DMS153 treated with DMSO at 0.1 percent for 48 hours (cell line): ENCODE data around the gene POP4.
A peak's percentile ranks its signal among the peaks of the same experiment; 100 is the strongest.
"Not testable (repeated sequence)": the region's sequence is repeated elsewhere in the genome, so short reads cannot be mapped to it uniquely, and the experiment has no call there.

Source experiments
- DNase-seq: peaks from one replicate; lab custom pipeline; 2025; ENCODE audit not compliant: unreplicated experiment; lab: John Stamatoyannopoulos, UW

Gene POP4, protein sequence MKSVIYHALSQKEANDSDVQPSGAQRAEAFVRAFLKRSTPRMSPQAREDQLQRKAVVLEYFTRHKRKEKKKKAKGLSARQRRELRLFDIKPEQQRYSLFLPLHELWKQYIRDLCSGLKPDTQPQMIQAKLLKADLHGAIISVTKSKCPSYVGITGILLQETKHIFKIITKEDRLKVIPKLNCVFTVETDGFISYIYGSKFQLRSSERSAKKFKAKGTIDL

DNA sequence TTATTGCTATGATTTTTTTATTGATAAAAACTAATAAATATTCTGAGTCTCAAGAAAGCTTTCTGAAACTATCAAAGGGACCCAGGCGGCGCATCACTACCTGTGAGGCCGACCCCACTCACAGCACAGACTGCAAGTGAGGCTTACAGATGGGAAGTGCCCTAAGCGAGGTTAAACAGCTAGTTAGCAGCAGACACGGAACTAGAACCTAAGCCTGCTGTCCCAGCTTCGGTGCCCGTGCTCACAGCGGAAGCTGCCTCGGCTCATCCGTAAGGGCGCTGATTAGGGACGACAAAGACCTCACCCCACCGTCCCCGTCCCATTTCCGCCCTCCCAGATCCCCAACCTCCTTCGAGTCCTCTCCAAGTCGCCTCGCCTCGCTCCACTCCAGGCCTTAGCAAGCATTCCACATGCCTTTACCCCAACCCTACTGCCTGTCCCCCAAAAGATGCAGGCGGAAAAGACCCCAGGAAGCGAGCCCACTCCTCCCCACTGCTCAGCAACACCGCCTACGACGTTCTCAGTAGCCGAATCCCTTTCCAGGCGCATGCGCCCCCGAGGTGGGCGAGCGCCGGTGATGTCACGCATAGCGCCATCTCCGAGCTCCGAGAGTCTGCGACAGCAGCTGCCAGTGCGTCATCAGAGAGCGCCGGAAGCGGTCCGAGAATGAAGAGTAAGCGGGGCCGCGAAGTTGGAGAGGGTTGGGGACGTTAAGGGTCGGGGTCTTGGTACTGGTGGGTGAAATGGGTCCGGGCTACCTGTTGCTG lies at the start of gene POP4:
TSS of gene POP4 (plus strand) at position 631 of the 767 bp plus-strand sequence. CDS start at position 667, 36 bp downstream.
- DNase-seq: peak; percentile 86

DNA sequence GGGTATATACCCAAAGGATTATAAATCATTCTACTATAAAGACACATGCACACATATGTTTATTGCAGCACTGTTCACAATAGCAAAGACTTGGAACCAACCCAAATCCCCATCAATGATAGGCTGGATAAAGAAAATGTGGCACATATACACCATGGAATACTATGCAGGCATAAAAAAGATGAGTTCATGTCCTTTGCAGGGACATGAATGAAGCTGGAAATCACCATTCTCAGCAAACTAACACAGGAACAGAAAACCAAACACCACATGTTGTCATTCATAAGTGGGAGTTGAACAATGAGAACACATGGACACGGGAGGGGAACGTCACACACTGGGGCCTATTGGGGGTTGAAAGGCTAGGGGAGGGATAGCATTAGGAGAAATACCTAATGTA lies 47.0 kb upstream of the POP4 start:
- DNase-seq: not testable (repeated sequence)

DNA sequence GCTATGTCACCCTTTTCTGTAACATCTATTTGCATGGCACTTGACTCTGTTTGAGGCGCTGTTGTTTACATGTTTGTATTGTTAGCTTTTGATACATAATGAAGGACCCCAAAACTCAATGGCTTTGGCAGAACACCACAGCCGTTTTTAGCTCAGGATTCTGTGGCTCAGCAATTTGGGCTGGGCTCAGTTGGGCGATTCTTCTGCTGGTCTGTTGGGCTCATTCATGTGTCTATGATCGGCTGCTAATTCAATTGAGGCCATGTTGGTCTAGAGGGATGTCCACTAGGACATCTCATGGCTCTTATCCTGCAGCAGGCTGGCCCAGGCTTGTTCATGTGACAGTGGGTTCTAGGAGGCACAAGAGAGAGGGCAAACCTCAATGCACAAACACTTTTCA lies 46.3 kb upstream of the POP4 start:
- DNase-seq: no peak

DNA sequence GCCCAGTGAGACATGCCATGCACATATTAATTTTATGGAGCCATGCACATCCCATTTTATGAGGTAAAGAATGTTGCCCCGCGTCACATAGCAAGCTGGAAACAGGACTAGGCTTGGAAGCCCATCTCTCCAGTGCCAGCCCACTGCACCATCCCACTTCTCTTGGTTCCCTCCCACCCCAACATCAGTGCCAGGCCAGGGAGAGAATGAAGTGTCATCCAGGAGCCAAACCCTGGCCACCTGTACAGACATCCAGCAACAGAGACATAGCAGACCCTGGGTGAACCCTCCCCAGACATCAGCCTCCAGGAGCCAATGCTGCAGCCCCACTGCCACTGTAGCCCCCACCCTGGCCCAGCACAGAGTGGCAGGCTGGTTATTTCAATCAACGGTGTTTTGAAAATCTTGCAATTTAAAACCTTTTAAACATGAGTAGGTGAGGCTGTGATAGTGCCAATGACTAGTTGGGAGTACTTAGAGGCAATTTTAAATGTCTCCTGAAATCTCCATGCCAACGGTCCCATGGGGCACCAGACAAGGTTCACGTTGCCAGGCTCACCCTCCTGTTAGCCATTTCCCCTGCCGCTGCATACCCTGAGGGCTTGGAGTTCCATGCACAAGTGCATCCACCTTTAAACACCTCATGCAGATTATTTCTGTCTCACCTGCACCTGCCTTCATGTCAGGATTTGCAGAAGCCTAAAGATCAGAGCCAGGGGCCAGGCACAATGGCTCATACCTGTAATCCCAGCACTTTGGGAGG lies 45.6 kb upstream of the POP4 start:
- no peak for DNase-seq

DNA sequence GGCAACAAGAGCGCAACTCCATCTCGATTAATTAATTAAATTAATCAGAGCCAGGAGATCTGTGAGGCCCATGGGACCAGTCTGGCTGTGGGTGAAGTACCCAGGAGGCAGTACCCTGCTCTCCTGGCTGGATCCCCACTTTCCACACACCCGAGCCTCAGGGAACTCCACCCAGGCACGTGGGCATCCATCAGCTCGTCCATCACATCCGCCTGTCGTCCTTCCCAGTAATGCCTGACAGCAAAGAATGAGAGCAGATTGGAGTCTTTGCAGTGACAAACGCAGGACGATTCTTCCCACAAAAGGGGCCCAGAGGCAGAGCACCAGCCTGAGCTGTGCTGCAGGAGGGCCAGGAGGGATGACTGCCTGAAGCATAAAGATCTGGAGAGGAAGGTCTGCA lies 44.5 kb upstream of the POP4 start:
- DNase-seq: no peak

DNA sequence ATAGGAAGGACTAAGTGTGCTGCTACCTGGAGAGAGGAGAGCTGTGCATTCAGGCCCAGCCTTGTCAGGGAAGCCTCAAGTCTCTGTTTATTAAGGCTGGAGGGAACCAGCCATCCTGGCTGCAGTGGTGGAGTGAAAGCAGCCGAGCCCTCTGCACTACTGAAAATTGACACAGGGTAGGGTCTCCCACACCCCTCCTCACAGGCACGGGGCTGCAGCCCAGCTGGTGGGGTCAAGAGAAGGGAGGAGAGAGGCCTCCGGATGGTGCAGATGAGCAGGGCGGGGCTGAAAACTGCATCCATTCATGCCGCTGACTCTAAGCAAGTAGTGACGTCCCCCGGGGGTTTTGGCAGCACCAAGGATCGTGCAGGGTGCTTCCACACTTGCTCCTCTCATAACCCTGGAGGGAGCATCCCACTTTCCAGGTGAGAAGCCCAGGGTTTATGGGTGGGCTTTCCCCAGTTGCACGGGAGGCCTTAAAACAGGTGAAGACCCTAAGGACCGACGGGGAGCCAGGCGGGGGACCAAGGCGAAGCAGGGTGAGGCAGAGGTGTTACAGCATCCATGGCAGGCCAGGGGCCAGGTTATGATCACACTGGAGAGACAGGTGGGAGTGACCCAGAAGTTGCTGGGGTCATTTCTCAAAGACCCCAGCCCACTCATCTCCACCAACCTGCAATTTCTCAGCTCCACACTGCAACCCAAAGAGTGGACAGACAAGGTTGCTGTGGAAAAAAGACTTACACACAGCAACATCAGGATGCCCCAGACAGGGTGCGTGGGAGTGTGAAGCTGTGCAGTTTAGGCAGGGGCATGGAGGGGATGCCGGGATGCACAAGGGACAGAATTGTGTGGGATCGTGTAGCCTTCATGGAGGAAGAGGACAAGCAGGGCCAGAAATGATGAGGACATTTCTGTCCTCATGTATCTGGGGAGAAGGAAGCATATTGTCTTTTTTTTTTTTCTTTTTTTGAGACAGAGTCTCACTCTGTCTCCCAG lies 43.5 kb upstream of the POP4 start:
- no peak for DNase-seq

DNA sequence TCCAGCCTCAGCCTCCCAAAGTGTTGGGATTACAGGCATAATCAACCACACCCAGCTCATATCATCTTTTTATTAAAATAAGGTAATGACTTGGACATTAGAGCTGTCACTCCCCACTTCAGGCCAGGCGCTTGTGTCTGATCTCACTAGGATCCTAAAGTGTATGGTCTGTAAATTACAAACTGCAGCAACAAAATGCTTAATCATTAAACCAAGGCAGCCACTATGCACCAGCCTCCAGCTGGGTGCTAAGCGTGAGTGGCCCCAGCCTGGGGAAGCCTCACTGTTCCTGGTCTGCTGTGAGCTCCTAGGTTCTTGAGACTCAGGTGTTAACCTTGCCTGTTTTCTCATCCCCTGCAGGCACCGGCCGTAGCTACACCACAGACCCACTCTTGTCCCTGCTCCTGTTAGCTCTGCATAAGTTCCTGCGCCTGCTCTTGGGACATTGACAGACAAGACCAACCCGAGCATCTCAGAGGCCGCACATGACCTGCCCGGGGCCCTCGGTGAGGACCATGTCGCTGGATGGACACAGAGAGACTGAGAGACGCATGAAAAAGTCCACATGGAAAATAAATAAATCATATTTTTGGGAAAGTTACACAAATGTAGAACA lies 42.5 kb upstream of the POP4 start:
- DNase-seq: no peak

DNA sequence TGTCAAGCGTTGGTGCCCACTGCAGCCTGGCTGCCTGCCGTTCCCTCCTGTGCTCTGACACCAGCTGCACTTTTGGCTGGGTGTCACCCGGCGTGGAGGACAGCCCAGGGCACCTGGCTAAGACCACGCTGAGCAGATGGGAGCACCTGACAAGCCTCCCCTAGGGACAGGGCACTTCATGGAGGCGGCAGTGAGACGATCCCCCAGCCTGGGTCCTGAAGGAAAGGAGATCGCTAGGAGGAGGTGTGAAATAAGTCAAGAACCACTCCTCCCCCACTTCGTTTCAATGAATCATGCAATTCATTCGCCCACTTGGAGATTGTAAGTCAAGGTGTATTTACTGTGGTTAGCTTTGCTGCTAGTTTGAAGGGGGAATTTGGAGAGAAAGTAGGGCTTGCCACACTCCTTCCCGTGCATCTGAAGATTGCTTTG lies 41.5 kb upstream of the POP4 start:
- DNase-seq: no peak

DNA sequence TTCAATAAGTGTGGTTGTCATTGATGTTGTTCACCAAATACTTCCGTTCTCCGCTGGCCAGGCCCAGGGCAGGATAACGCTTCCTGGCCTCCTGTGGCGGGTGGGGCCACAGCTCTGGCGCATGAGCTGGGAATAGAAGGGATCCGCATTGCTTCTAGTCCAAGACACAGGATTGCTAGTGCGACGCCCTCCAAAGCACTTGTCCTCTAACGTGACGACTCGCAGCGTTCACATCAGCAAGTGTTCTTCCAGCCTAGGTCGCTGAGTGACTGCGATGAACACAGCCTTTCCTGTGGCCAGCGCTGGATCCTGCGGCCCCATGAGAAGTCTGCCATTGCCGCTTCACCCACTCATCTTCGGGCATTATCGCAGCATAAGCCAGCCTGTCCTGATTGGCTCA lies 40.9 kb upstream of the POP4 start:
- no peak for DNase-seq

DNA sequence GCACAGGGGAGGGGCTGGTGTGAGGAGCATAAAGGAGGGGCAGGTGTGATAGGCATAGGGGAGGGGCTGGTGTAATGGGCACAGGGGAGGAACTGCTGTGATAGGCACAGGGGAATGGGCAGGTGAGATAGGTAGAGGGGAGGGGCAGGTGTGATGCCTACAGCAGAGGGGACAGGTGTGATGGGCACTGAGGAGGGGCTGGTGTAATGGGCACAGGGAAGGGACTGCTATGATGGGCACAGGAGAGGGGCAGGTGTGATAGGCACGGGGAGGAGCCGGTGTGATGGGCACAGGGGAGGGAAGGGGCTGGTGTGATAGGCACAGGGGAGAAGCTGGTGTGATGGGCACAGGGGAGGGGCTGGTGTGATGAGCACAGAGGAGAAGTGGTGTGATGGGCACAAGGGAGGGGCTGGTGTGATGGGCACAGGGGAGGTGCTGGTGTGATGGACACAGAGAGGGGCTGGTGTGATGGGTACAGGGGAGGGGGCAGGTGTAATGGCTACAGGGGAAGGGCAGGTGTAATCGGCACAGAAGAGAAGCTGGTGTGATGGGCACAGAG lies 39.5 kb upstream of the POP4 start:
- no peak for DNase-seq

DNA sequence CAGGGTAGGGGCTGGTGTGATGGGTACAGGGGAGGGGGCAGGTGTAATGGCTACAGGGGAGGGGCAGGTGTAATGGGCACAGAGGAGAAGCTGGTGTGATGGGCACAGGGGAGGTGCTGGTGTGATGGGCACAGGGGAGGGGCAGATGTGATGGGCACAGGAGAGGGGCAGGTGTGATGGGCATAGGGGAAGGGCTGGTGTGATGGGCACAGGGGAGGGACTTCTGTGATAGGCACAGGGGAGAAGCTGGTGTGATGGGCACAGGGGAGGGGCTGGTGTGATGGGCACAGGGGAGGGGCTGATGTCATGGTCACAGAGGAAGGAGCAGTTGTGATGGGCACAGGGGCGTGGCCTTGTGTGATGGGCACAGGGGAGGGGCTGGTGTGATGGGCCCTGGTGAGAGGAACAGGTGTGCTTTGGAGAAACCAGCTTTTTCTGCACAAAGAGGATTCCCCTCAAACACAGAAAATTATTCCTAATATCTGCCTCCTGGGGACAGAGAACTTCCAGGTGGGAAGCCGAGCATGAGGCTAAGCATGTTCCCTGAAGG lies 38.6 kb upstream of the POP4 start:
- DNase-seq: no peak

DNA sequence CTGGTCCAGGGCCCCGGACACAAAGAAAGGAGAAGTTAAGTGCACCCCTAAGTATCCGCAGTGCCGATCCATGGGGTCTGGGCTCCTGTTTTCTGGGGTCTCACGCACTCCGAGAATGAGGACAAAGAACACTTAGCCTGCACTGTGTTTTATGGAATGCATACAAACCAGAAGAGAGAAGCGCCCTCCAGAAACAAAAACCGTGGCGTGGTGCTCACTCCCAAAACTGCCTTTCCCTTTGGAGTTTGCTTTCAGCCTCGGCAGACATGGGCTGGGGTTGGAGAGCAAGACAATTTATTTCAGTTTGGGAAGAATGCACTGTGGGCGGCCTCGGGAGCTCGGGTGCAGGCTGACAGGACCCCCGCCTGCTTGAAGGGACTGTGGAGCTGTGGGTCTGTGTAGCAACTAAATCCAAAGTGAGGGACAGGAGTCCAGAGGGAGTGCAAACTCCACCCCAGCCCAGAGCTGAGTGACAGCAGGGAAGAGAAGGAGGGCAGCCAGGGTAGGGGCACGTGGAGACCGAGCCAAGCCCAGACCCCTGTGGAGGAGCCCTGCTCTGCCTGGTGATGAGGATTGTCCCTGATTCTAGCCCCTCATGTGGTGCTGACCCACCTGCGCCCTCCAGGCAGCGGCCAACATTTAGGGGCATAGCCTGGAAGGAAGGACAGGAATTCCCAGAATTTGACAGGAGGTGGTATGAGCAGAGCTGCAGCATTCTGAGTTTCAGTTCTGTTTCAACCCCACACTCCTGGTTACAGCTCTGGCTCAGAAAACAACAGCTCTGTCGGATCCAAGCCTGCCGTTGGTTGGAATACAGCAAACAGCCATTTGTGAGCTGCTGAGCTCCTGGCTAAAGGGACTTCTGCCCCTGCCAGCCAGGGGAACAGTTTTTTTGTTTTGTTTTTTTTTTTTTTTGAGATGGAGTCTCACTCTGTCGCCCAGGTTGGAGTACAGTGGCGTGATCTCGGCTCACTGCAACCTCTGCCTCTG lies 37.8 kb upstream of the POP4 start:
- no peak for DNase-seq

DNA sequence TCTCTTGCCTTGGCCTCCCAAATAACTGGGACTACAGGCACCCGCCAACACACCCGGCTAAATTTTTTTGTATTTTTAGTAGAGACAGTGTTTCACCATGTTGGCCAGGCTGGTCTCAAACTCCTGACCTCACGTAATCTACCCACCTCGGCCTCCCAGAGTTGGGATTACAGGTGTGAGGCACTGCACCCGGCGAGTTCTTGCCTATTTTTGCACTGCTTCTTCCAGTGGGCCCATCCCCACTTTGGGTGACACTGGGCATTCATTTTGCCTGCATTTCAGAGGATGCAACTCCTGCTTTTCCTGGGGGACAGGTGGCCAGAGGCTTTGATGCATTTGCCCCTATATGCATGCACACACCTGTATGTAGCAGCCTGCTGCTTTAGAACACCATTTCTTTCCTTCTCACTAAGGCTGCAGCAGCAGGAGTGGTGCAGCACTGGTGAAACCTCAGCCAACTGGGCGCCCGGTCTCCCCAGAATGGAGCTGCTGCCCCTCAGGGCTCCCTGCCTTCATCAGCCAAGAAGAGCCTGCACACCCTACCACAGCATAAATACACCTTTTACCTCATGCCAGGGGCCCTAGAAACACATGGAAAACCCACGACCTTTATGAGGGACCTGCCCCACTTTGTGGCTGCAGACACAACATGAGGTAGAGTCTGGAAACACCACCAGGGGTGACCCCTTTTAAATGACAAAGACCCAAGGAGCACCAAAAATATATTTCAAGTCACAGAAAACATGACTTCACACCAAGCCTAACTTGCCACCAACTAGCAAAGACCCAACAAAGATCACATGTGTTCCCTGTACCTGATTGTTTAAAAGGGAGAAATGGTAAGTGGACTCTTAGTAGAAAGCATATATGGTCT lies 36.8 kb upstream of the POP4 start:
- DNase-seq: no peak

DNA sequence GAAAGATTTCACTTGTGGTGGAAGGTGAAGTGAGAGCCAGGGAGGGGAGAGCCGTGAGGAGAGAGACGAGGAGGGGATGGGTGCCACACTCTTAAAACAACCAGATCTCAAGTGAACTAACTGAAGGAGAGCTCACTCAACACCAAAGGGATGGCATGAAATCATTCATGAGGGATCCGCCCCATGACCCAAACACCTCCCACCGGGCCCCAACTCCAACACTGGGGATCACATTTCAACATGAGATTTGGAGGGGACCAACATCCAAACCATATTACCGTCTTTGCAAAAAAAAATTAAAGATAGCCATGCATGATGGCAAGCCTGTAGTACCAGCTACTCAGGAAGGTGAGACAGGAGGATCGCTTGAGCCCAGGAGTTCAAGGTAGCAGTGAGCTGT lies 34.9 kb upstream of the POP4 start:
- no peak for DNase-seq

DNA sequence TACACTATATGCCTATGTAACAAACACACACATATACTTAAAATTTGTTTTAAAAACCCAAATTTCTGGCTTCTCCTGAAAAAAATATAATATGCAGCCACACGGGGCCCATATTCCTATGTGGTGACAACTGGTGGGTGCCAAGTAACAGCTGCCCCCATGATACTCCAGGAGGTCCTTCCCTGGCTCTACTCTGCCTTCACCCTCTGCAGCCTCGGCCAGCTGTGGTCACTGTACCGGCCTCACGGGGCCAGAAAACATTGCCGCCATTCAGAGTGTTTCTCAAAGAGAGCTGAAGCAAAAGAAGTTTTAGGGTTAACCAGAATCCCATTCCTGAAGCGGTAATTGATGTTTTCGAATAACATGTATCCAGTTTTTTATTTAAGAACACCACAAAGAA lies 32.6 kb upstream of the POP4 start:
- no peak for DNase-seq

DNA sequence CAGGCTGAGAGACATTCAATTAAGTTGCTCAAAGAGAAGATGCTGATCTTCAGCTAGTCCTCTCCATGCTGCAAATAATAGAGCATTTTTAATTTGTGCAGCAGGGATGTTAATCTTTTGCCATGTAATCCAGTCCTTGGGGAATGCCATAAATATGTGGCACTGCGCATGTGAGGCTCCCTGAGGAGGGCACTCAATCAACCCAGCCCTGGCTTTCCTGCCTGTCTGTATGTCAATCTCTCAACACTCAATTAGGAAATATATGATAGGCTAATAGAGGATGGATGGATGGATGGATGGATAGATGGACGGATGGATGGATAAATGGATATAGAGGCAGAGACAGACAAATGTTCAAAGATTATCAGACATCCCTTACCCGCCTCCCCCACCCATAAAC lies 31.6 kb upstream of the POP4 start:
- DNase-seq: no peak

DNA sequence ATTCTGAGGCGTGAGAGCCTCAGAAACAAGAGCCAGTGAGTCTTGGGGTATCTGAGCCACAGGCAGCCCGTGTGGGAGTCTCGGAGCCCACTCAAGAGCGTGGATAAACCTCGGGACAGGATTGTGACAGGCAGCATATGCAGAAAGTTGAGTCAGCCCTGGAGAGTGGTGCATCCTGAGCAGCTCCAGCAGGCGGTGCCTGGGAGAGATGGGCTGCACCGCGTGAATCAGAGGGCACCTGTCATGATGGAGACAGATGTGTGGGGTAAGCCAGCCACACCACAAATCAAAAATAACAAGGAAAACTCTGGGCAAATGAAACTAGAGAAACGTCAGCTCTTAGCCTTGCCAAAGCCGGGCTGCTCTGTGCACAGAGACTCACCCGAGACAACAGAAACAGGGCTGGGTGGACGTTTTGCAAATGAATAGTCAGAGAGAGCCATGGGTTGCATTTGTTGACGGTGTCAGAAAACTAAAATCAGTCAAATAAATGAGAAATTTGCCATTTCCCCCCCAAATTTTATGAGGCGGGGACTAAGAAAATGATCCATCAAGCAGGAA lies 30.0 kb upstream of the POP4 start:
- no peak for DNase-seq
